OCI-LY1 (cell line): ENCODE measurements around the gene AUH.

Source experiments
- H2AFZ ChIP-seq: fragments of 200-600 bp; sonication (generic), shearing (Covaris generic); 2 replicates; pipeline ENCODE4 v1.6.0; 2014; ENCODE audit warnings: antibody characterized with exemption, mild to moderate bottlenecking, low read length
- H3F3A ChIP-seq: fragments of 200-600 bp; sonication (generic), shearing (Covaris generic); 2 replicates; pipeline ENCODE4 v1.6.0; 2014; ENCODE audit warnings: mild to moderate bottlenecking, antibody characterized with exemption, low read length, moderate library complexity; ENCODE audit not compliant: insufficient read depth
- H3K27ac ChIP-seq: fragments of 200-600 bp; sonication (generic); 2 replicates; pipeline ENCODE4 v1.5.1; 2014; ENCODE audit warnings: low read length, mixed run types, mild to moderate bottlenecking, low read depth; ENCODE audit not compliant: poor library complexity, severe bottlenecking
- H3K27me3 ChIP-seq: fragments of 200-600 bp; sonication (generic); 2 replicates; pipeline ENCODE4 v1.6.0; 2014; ENCODE audit warnings: antibody characterized with exemption, mild to moderate bottlenecking, low read length, moderate library complexity; ENCODE audit not compliant: insufficient read depth
- H3K36me3 ChIP-seq: fragments of 200-600 bp; sonication (generic); 2 replicates; pipeline ENCODE4 v1.6.1; 2014; ENCODE audit warnings: mild to moderate bottlenecking, antibody characterized with exemption, low read length, moderate library complexity, mixed read lengths; ENCODE audit not compliant: insufficient read depth
- H3K4me1 ChIP-seq: fragments of 200-600 bp; sonication (generic); 2 replicates; pipeline ENCODE4 v1.5.1; 2014; ENCODE audit warnings: mild to moderate bottlenecking, low read length, moderate library complexity; ENCODE audit not compliant: insufficient read depth, severe bottlenecking
- H3K4me2 ChIP-seq: fragments of 200-600 bp; sonication (generic), shearing (Covaris generic); 2 replicates; pipeline ENCODE4 v1.6.1; 2014; ENCODE audit warnings: low read length
- H3K4me3 ChIP-seq: fragments of 200-600 bp; sonication (generic); 2 replicates; pipeline ENCODE4 v1.5.1; 2014; ENCODE audit warnings: low read length, low read depth, mild to moderate bottlenecking, mixed read lengths; ENCODE audit not compliant: poor library complexity, severe bottlenecking
- H3K79me2 ChIP-seq: fragments of 200-600 bp; shearing (Covaris generic); 2 replicates; pipeline ENCODE4 v1.6.1; 2016; ENCODE audit warnings: mixed run types, low read length, mixed read lengths; ENCODE audit not compliant: insufficient read depth
- H3K9ac ChIP-seq: fragments of 200-600 bp; sonication (generic), shearing (Covaris generic); 2 replicates; pipeline ENCODE4 v1.6.1; 2014; ENCODE audit warnings: mild to moderate bottlenecking, low read length, mixed read lengths
- H3K9me2 ChIP-seq: fragments of 200-600 bp; sonication (generic), shearing (Covaris generic); 2 replicates; pipeline ENCODE4 v1.6.1; 2014; ENCODE audit warnings: low read depth, mild to moderate bottlenecking, low read length, mixed read lengths
- H3K9me3 ChIP-seq: fragments of 200-600 bp; shearing (Covaris generic); 2 replicates; pipeline ENCODE4 v1.6.1; 2014; ENCODE audit warnings: low read length, mixed read lengths
- H4K20me1 ChIP-seq: fragments of 200-600 bp; sonication (generic), shearing (Covaris generic); 2 replicates; pipeline ENCODE4 v1.6.0; 2016; ENCODE audit warnings: mild to moderate bottlenecking, low read length; ENCODE audit not compliant: insufficient read depth
- EZH2 ChIP-seq: fragments of 200-600 bp; sonication (generic), shearing (Covaris generic); IDR thresholded peaks from 2 replicates; pipeline ENCODE4 v1.8.0; 2017; ENCODE audit warnings: borderline replicate concordance, mixed run types, mild to moderate bottlenecking, antibody characterized with exemption, low read length, moderate library complexity, mixed read lengths
- TF ChIP-seq, protein P1 (sequence below): fragments of 200-600 bp; sonication (generic), shearing (Covaris generic); IDR thresholded peaks from 2 replicates; pipeline ENCODE4 v1.5.1; 2017; ENCODE audit warnings: mild to moderate bottlenecking, antibody characterized with exemption, low read length, moderate library complexity, mixed read lengths

The AUH gene

DNA sequence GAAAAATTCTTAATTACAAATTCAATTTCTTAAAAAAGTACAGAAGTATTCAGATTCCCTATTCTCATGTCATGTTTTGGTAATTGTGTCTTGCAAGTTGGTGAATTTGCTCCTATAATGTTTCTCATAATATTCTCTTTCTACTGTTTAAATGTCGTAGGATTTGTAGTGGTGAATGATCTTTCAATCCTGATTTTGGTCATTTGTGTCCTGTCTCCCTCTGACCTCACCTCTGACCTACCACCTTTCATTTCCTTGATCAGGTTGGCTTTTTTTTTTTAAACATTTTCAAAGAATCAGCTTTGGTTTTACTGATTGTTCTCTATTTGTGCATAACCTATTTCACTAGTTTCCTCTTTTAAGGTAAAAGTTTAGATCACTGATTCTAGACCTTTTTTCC lies 102.6 kb downstream of the AUH start:
- H3K9ac ChIP-seq, result no peak overlapping the region
- no peaks in the 10 kb centered on the region for H3K27me3 ChIP-seq
- H3K36me3 ChIP-seq, result no peaks in the 10 kb centered on the region
- no peaks in the 10 kb centered on the region for H4K20me1 ChIP-seq
- no peak overlapping the region for H3K4me3 ChIP-seq
- H2AFZ ChIP-seq, result no peak overlapping the region
- TF ChIP-seq EZH2, result no peak
- H3K9me2 ChIP-seq, result no peaks in the 10 kb centered on the region
- no peaks in the 10 kb centered on the region for H3K4me1 ChIP-seq
- no peaks in the 10 kb centered on the region for H3F3A ChIP-seq
- no peaks in the 10 kb centered on the region for H3K79me2 ChIP-seq
- H3K4me2 ChIP-seq, result no peak overlapping the region
- H3K9me3 ChIP-seq, result no peaks in the 10 kb centered on the region
- no peak overlapping the region for H3K27ac ChIP-seq

DNA sequence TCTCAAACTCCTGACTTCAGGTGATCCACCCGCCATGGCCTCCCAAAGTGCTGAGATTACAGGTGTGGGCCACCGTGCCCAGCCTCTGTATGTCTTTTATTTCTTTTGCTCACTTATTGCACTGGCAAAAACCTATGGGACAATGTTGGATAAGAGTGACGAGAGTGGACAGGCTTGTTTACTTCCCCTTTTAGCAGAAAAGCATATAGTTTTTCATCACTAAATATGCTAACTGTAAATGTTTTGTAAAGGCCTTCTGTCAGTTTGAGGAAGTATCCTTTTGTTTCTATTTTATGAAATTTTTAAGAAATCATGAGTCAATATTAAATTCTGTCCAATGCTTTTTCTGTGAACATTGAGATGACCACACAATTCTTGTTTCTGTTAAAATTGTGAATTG lies 103.3 kb downstream of the AUH start:
- H4K20me1 ChIP-seq, result no peaks in the 10 kb centered on the region
- no peak overlapping the region for H3K4me3 ChIP-seq
- no peak overlapping the region for H3K9ac ChIP-seq
- H3K4me1 ChIP-seq, result no peaks in the 10 kb centered on the region
- H3K4me2 ChIP-seq, result no peak overlapping the region
- no peaks in the 10 kb centered on the region for H3K79me2 ChIP-seq
- no peaks in the 10 kb centered on the region for H3F3A ChIP-seq
- TF ChIP-seq EZH2, result no peak
- TF ChIP-seq, protein P1, sequence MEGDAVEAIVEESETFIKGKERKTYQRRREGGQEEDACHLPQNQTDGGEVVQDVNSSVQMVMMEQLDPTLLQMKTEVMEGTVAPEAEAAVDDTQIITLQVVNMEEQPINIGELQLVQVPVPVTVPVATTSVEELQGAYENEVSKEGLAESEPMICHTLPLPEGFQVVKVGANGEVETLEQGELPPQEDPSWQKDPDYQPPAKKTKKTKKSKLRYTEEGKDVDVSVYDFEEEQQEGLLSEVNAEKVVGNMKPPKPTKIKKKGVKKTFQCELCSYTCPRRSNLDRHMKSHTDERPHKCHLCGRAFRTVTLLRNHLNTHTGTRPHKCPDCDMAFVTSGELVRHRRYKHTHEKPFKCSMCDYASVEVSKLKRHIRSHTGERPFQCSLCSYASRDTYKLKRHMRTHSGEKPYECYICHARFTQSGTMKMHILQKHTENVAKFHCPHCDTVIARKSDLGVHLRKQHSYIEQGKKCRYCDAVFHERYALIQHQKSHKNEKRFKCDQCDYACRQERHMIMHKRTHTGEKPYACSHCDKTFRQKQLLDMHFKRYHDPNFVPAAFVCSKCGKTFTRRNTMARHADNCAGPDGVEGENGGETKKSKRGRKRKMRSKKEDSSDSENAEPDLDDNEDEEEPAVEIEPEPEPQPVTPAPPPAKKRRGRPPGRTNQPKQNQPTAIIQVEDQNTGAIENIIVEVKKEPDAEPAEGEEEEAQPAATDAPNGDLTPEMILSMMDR, result no peak
- no peaks in the 10 kb centered on the region for H3K36me3 ChIP-seq
- H3K9me2 ChIP-seq, result no peaks in the 10 kb centered on the region
- H2AFZ ChIP-seq, result no peak overlapping the region
- no peak overlapping the region for H3K27ac ChIP-seq
- H3K27me3 ChIP-seq, result no peaks in the 10 kb centered on the region
- H3K9me3 ChIP-seq, result no peaks in the 10 kb centered on the region

DNA sequence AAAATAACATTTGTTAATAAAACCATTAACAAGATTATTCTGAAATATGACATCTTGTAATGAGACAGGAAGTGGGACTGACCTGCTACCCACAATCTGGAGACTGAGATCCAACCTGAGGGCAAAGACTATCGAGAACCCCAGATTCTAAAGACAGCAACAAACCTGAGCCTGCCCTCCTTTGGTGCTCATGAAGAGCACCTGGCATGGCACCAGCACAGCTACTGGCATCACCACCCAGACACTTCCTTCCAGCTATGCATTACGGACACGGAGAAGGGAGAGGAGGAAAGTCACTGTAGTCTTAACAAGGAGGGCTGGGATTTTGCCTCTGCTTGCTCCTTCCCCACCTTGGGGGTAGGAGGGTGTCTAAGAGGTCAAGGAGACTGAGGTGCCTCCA lies 105.5 kb downstream of the AUH start:
- Histone ChIP-seq H4K20me1 (no peaks in the 10 kb centered on the region), H3K27me3 (no peaks in the 10 kb centered on the region), H3K4me2 (no peak overlapping the region), H3K9me3 (no peaks in the 10 kb centered on the region), H3K36me3 (no peaks in the 10 kb centered on the region), H3K9ac (no peak overlapping the region), H3K79me2 (no peaks in the 10 kb centered on the region), H3K4me3 (no peak overlapping the region), H3K9me2 (no peaks in the 10 kb centered on the region), H3K4me1 (no peaks in the 10 kb centered on the region), H3K27ac (no peak overlapping the region), H3F3A (no peaks in the 10 kb centered on the region), H2AFZ (no peak overlapping the region)
- TF ChIP-seq EZH2, result no peak
- TF ChIP-seq, protein P1, result no peak

DNA sequence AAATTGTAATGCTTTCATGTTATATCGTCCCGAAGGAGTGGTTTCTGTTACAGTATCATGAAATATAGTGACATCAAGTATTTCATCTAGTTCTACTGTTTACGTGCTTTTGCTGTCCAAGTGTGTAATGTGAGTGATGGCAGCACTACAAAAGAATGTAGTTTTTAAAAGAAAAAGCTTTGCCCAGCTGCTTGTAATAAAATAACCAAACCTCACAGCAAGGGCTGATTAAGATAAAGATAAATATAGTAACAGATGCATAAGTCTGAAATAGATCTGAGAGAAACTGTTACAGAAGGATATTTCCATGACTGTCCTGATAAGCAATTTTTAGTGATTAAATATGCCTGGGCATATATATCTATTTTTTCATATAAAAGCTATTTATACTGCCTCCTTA lies 106.4 kb downstream of the AUH start:
- Histone ChIP-seq H3K27me3 (no peaks in the 10 kb centered on the region), H3K4me3 (no peak overlapping the region), H3K4me2 (no peak overlapping the region), H3F3A (no peaks in the 10 kb centered on the region), H3K79me2 (no peaks in the 10 kb centered on the region), H4K20me1 (no peaks in the 10 kb centered on the region), H3K9me3 (no peaks in the 10 kb centered on the region), H2AFZ (no peak overlapping the region), H3K36me3 (no peaks in the 10 kb centered on the region), H3K9me2 (no peaks in the 10 kb centered on the region), H3K9ac (no peak overlapping the region), H3K4me1 (no peaks in the 10 kb centered on the region), H3K27ac (no peak overlapping the region)
- TF ChIP-seq, protein P1, result no peak
- no peak for TF ChIP-seq EZH2
